PC-3 (cell line): ENCODE measurements around the gene DUSP22.

Experiments
- EZH2 ChIP-seq: fragments of 300-600 bp; sonication (generic); IDR thresholded peaks from one replicate; pipeline ENCODE4 v1.6.1; 2017; ENCODE audit warnings: antibody characterized with exemption, mild to moderate bottlenecking, low read length; ENCODE audit not compliant: unreplicated experiment
- EZH2phosphoT487 ChIP-seq: fragments of 300-600 bp; sonication (generic); IDR thresholded peaks from 2 replicates; pipeline ENCODE4 v1.6.1; 2018; ENCODE audit warnings: mild to moderate bottlenecking, antibody characterized with exemption, low read length, borderline replicate concordance
- TF ChIP-seq, protein P1 (sequence below): fragments of 300-600 bp; sonication (generic); conservative IDR thresholded peaks from 2 replicates; pipeline ENCODE4 v1.5.1; 2017; ENCODE audit warnings: antibody characterized with exemption, low read depth, mild to moderate bottlenecking, low read length

GRCh38 chr6:356828-357251 is 64.6 kb downstream of the DUSP22 start:
- TF ChIP-seq, protein P1, sequence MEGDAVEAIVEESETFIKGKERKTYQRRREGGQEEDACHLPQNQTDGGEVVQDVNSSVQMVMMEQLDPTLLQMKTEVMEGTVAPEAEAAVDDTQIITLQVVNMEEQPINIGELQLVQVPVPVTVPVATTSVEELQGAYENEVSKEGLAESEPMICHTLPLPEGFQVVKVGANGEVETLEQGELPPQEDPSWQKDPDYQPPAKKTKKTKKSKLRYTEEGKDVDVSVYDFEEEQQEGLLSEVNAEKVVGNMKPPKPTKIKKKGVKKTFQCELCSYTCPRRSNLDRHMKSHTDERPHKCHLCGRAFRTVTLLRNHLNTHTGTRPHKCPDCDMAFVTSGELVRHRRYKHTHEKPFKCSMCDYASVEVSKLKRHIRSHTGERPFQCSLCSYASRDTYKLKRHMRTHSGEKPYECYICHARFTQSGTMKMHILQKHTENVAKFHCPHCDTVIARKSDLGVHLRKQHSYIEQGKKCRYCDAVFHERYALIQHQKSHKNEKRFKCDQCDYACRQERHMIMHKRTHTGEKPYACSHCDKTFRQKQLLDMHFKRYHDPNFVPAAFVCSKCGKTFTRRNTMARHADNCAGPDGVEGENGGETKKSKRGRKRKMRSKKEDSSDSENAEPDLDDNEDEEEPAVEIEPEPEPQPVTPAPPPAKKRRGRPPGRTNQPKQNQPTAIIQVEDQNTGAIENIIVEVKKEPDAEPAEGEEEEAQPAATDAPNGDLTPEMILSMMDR = no peak
- TF ChIP-seq EZH2 (no peak), EZH2phosphoT487 (no peak)
